Measurements from ENCODE around the gene PITPNM3.

DNA sequence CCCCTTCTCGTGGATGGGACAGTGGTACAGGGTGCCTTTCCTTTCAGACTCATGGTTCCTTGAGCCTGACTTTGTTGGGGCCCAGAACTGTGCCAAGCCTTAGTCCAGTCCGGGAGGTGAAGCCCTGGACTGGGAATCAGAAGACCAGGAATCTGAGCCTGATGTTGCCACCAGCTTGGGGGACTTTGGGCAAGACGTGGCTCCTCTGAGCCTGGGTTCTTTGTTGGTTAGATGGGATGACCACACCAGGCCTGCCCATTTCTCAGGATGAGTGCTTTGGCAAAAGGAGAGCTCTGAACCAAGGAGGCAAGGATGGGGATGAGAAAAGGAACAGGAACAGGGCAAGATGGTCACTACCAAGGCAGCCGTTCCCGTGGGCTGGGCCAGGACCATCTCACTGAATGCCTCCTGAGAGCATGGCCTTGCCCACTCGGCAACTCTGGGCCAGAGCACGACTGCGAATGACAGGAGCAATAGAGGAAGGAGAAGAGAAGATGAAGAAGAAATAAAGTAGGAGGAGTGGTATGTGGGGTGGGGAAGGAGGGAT, 32.5 kb downstream of the PITPNM3 start:
- TF ChIP-seq POLR2A (IDR thresholded peaks at IDR 0.05) = no peak
- TF ChIP-seq, protein P1, sequence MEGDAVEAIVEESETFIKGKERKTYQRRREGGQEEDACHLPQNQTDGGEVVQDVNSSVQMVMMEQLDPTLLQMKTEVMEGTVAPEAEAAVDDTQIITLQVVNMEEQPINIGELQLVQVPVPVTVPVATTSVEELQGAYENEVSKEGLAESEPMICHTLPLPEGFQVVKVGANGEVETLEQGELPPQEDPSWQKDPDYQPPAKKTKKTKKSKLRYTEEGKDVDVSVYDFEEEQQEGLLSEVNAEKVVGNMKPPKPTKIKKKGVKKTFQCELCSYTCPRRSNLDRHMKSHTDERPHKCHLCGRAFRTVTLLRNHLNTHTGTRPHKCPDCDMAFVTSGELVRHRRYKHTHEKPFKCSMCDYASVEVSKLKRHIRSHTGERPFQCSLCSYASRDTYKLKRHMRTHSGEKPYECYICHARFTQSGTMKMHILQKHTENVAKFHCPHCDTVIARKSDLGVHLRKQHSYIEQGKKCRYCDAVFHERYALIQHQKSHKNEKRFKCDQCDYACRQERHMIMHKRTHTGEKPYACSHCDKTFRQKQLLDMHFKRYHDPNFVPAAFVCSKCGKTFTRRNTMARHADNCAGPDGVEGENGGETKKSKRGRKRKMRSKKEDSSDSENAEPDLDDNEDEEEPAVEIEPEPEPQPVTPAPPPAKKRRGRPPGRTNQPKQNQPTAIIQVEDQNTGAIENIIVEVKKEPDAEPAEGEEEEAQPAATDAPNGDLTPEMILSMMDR (IDR thresholded peaks at IDR 0.05 in 8 of 11, conservative IDR thresholded peaks at IDR 0.05 in 3 of 11) = no peak

All from spleen (tissue), 7 donors.